HEK293T (cell line): Measurements from ENCODE around the gene SAMD4B.

Source experiments
- ARNT ChIP-seq: fragments of 450-650 bp; IDR thresholded peaks from 2 replicates; pipeline ENCODE4 v1.6.1; 2017; ENCODE audit warnings: mild to moderate bottlenecking
- CTBP1 ChIP-seq: fragments of 450-650 bp; IDR thresholded peaks from 2 replicates; pipeline ENCODE4 v1.6.1; 2016; ENCODE audit warnings: borderline replicate concordance
- ELF4 ChIP-seq: fragments of 450-650 bp; IDR thresholded peaks from 2 replicates; pipeline ENCODE4 v1.6.1; 2017; ENCODE audit warnings: antibody characterized with exemption
- FOXA1 ChIP-seq: fragments of 450-650 bp; IDR thresholded peaks from 2 replicates; pipeline ENCODE4 v1.6.1; 2016; ENCODE audit warnings: mild to moderate bottlenecking
- FOXK2 ChIP-seq: fragments of 450-650 bp; IDR thresholded peaks from 2 replicates; pipeline ENCODE4 v1.6.1; 2016; ENCODE audit warnings: mild to moderate bottlenecking
- FOXM1 ChIP-seq: fragments of 450-650 bp; IDR thresholded peaks from 2 replicates; pipeline ENCODE4 v1.6.1; 2017; ENCODE audit warnings: mild to moderate bottlenecking, borderline replicate concordance
- HDGF ChIP-seq: fragments of 450-650 bp; IDR thresholded peaks from 2 replicates; pipeline ENCODE4 v1.6.1; 2017; ENCODE audit warnings: antibody characterized with exemption, borderline replicate concordance
- NFRKB ChIP-seq: fragments of 450-650 bp; IDR thresholded peaks from 2 replicates; pipeline ENCODE4 v1.6.1; 2016; ENCODE audit warnings: mild to moderate bottlenecking, moderate library complexity
- PKNOX1 ChIP-seq: fragments of 450-650 bp; IDR thresholded peaks from 2 replicates; pipeline ENCODE4 v1.6.1; 2016
- SP1 ChIP-seq: fragments of 450-650 bp; IDR thresholded peaks from 2 replicates; pipeline ENCODE4 v1.6.1; 2017
- ZNF384 ChIP-seq: fragments of 450-650 bp; IDR thresholded peaks from 2 replicates; pipeline ENCODE4 v1.6.1; 2016

- no peak for TF ChIP-seq HDGF
- no peak for TF ChIP-seq SP1
- TF ChIP-seq FOXA1: no peak
- TF ChIP-seq NFRKB: no peak
- no peak for TF ChIP-seq PKNOX1
- no peak for TF ChIP-seq FOXK2
- no peak for TF ChIP-seq FOXM1
- TF ChIP-seq CTBP1: no peak
- no peak for TF ChIP-seq ZNF384
- no peak for TF ChIP-seq ARNT
- no peak for TF ChIP-seq ELF4
Measured at GRCh38 chr19:39375929-39376328, 33.7 kb downstream of the SAMD4B start.
